Loucy (cell line): Measurements from ENCODE around the gene CCDC57.

Source experiments
- H2AFZ ChIP-seq: fragments of 200-600 bp; sonication (generic); 2 replicates; pipeline ENCODE4 v1.6.0; 2016; ENCODE audit warnings: antibody characterized with exemption, mild to moderate bottlenecking, low read length, moderate library complexity
- H3F3A ChIP-seq: fragments of 200-600 bp; 2 replicates; pipeline ENCODE4 v1.6.0; 2016; ENCODE audit warnings: antibody characterized with exemption, low read depth, mild to moderate bottlenecking
- H3K27me3 ChIP-seq: fragments of 200-600 bp; sonication (generic); 2 replicates; pipeline ENCODE4 v1.6.1; 2014; ENCODE audit warnings: low read length, mild to moderate bottlenecking; ENCODE audit not compliant: insufficient read depth, poor library complexity, severe bottlenecking
- H3K36me3 ChIP-seq: fragments of 200-600 bp; sonication (generic); 2 replicates; pipeline ENCODE4 v1.6.1; 2016; ENCODE audit warnings: low read length; ENCODE audit not compliant: insufficient read depth
- H3K4me1 ChIP-seq: fragments of 200-600 bp; sonication (generic); 2 replicates; pipeline ENCODE4 v1.5.1; 2014; ENCODE audit warnings: low read length, mild to moderate bottlenecking; ENCODE audit not compliant: insufficient read depth, poor library complexity, severe bottlenecking
- H3K4me2 ChIP-seq: fragments of 200-600 bp; sonication (generic); 2 replicates; pipeline ENCODE4 v1.6.0; 2014; ENCODE audit warnings: antibody characterized with exemption, low read length, low read depth, mild to moderate bottlenecking; ENCODE audit not compliant: poor library complexity, severe bottlenecking
- H3K4me3 ChIP-seq: fragments of 200-600 bp; sonication (generic); 2 replicates; pipeline ENCODE4 v1.5.1; 2014; ENCODE audit warnings: low read length, mild to moderate bottlenecking, mixed read lengths; ENCODE audit not compliant: poor library complexity, severe bottlenecking
- H3K79me2 ChIP-seq: fragments of 200-600 bp; sonication (generic); 2 replicates; pipeline ENCODE4 v1.6.1; 2014; ENCODE audit warnings: low read length; ENCODE audit not compliant: insufficient read depth
- H3K9ac ChIP-seq: fragments of 200-600 bp; sonication (generic); 2 replicates; pipeline ENCODE4 v1.6.0; 2014; ENCODE audit warnings: mild to moderate bottlenecking, low read depth, low read length, moderate library complexity; ENCODE audit not compliant: poor library complexity, severe bottlenecking
- H3K9me2 ChIP-seq: fragments of 200-600 bp; sonication (generic); replicated peaks from 2 replicates; pipeline ENCODE4 v1.6.1; 2016; ENCODE audit warnings: low read depth, low read length, mixed read lengths
- H3K9me3 ChIP-seq: fragments of 200-600 bp; sonication (generic); 2 replicates; pipeline ENCODE4 v1.6.1; 2014; ENCODE audit warnings: mild to moderate bottlenecking, antibody characterized with exemption, low read length, low read depth; ENCODE audit not compliant: insufficient read depth
- H4K20me1 ChIP-seq: fragments of 200-600 bp; sonication (generic); 2 replicates; pipeline ENCODE4 v1.6.0; 2014; ENCODE audit warnings: antibody characterized with exemption, low read length, mild to moderate bottlenecking; ENCODE audit not compliant: insufficient read depth, poor library complexity, severe bottlenecking
- EZH2phosphoT487 ChIP-seq: fragments of 200-600 bp; IDR thresholded peaks from 2 replicates; pipeline ENCODE4 v1.6.1; 2018; ENCODE audit warnings: antibody characterized with exemption, mild to moderate bottlenecking, moderate library complexity, borderline replicate concordance
- TF ChIP-seq, protein P1 (sequence below): fragments of 200-600 bp; sonication (generic); conservative IDR thresholded peaks from 2 replicates; pipeline ENCODE4 v1.5.1; 2014; ENCODE audit warnings: mild to moderate bottlenecking, antibody characterized with exemption, low read length

Gene CCDC57

DNA sequence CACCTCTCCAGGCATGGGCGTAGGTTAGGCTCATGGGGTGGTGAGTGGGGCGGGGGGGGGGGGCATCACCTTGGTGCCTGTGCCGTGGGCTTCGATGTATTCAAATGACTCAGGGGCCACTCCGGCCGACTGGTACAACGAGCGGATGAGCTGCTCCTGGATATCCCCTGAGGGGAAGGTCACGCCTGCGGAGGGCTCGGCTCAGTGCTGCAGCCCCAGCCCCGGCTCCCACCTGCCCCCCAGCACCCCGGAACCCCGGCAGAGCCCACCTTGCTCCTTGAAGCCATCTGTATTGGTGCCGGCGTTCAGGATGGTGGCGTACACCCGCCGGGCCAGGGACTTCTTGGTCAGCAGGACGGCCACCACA lies 120.0 kb downstream of the CCDC57 start:
- Histone ChIP-seq H2AFZ (no peak overlapping the region), H3K4me3 (no peak overlapping the region), H3K9me2 (no peaks in the 10 kb centered on the region), H3K27me3 (no peaks in the 10 kb centered on the region), H3K9me3 (no peaks in the 10 kb centered on the region), H3K79me2 (peaks cover 77% of the 10 kb centered on the region), H3K4me2 (no peak overlapping the region), H4K20me1 (peaks cover 79% of the 10 kb centered on the region), H3K4me1 (peaks cover 13% of the 10 kb centered on the region), H3K36me3 (peaks cover 77% of the 10 kb centered on the region; the same call in 1 of the 2 replicates), H3K9ac (no peak overlapping the region), H3F3A (no peaks in the 10 kb centered on the region)
- TF ChIP-seq EZH2phosphoT487, result no peak

DNA sequence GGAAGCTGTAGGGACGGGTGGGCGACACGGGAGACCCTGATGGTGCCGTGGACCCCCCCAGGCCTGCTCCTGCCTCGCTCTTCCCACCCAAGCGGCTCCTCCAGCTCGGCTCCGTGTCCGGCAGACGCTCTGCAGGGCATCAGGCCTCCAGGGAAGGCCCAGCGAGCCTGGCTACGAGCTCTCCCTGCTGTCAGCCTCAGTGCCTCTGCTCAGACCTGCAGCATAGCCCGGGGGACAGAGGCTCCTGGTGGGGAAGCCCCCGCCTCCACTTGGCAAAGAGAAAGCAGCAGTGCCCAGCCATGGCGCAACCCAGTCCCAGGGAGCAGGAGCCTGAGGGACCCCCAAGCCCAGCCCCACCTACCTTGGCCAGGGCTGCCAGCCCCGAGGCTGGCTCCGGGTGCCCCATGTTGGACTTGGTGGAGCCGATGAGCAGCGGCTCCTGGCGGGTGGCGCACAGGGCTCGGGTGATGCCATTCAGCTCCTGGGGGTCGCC lies 120.5 kb downstream of the CCDC57 start:
- TF ChIP-seq, protein P1, sequence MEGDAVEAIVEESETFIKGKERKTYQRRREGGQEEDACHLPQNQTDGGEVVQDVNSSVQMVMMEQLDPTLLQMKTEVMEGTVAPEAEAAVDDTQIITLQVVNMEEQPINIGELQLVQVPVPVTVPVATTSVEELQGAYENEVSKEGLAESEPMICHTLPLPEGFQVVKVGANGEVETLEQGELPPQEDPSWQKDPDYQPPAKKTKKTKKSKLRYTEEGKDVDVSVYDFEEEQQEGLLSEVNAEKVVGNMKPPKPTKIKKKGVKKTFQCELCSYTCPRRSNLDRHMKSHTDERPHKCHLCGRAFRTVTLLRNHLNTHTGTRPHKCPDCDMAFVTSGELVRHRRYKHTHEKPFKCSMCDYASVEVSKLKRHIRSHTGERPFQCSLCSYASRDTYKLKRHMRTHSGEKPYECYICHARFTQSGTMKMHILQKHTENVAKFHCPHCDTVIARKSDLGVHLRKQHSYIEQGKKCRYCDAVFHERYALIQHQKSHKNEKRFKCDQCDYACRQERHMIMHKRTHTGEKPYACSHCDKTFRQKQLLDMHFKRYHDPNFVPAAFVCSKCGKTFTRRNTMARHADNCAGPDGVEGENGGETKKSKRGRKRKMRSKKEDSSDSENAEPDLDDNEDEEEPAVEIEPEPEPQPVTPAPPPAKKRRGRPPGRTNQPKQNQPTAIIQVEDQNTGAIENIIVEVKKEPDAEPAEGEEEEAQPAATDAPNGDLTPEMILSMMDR, result no peak
- TF ChIP-seq EZH2phosphoT487, result no peak
- H3K9me2 ChIP-seq, result no peaks in the 10 kb centered on the region
- H3K4me1 ChIP-seq, result peaks cover 13% of the 10 kb centered on the region
- H3K79me2 ChIP-seq, result peaks cover 73% of the 10 kb centered on the region
- H4K20me1 ChIP-seq, result peaks cover 76% of the 10 kb centered on the region
- H3K36me3 ChIP-seq, result peaks cover 82% of the 10 kb centered on the region; the same call in 1 of the 2 replicates
- no peak overlapping the region for H3K4me3 ChIP-seq
- no peak overlapping the region for H3K4me2 ChIP-seq
- H3K27me3 ChIP-seq, result no peaks in the 10 kb centered on the region
- no peak overlapping the region for H2AFZ ChIP-seq
- H3F3A ChIP-seq, result no peaks in the 10 kb centered on the region
- no peaks in the 10 kb centered on the region for H3K9me3 ChIP-seq
- no peak overlapping the region for H3K9ac ChIP-seq

DNA sequence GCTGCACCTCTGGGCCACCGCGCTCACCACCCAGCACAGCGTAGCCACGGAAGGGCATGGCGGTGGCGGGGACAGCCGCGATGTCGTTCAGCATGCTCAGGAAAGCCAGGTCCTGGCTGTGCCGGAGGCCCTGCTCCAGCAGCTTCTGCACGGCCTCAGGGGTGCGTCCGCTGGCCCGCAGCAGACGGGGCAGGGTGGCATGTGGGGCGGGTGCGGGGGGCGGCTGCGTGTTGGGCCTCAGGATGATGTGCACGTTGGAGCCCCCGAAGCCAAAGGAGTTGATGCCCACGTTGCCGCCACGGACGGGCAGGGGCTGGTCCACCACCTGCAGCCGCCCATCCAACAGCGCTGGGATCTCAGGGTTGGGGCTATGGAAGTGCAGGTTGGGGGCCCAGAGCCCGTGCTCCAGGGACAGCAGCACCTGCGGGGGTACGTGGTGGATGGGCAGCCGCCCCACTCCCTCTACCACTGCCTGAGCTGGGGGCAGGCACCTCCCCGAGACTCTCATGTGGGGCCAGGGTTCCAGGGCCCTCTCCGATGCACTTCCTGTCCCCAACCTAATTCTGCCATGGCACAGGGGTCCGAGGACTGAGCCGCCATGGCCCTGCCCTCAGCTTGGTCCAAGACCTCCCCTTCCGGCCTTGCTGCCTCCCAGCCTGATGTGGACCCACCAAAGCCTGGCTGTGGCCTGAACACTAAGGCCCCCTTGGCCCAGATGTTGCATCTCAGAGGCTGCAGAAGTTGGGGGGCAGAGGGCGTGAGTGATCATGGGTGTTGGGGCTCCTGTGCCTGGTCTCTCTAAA lies 121.2 kb downstream of the CCDC57 start:
- Histone ChIP-seq H3K27me3 (no peaks in the 10 kb centered on the region), H3K9ac (no peak overlapping the region), H3K9me3 (no peaks in the 10 kb centered on the region), H4K20me1 (peaks cover 70% of the 10 kb centered on the region), H3F3A (no peaks in the 10 kb centered on the region), H3K4me2 (no peak overlapping the region), H2AFZ (no peak overlapping the region), H3K79me2 (peaks cover 66% of the 10 kb centered on the region), H3K9me2 (no peaks in the 10 kb centered on the region), H3K36me3 (peaks cover 88% of the 10 kb centered on the region; the same call in 1 of the 2 replicates), H3K4me3 (no peak overlapping the region), H3K4me1 (peaks cover 8% of the 10 kb centered on the region)
- TF ChIP-seq EZH2phosphoT487, result no peak
- TF ChIP-seq, protein P1, result no peak
